ENCODE measurements around the gene CCSAP. TPM values are rescaled to one million over a fixed set of nuclear protein-coding genes. Genes with fewer than 3 reads are reported as not detected.

Gene CCSAP
- total and polyA plus RNA-seq, 2 of the 13 experiments (the other 11 are each of a cell fraction or from before 2014, with no cell fraction given) = 3.7 to 9.0 TPM

DNA sequence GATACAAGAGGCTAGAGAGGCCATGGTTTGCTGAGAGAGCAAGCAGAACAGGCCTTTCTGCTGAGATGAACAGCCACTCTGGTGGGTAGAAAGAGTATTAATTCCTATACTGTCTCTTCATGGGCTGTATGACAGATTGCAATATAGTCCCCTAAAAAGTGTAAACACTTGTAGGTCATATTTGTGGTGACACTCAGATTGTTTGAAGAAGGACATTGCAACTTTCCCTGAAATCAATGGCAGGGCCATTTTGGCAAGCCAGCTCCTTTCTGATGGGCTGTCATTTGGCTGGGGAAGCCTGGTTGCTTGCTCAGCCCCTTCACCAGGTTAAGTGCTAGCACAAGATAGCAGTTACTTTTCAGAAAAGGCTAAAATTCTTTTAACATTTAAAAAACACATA, 44.4 kb downstream of the CCSAP start (continued):
- TF ChIP-seq DMTF1 (CRISPR knock-in tag; IDR thresholded peaks at IDR 0.05) (no peak), ZSCAN20 (CRISPR knock-in tag; IDR thresholded peaks at IDR 0.05; ENCODE audit: borderline replicate concordance) (0 out of 2 replicates have a peak, but pooled peaks have one; percentile 27), SALL1 (CRISPR knock-in tag; IDR thresholded peaks at IDR 0.05) (peak; percentile 59), DPF2 (CRISPR knock-in tag; IDR thresholded peaks at IDR 0.05; ENCODE audit: borderline replicate concordance, low read depth) (no peak), MTA1 (CRISPR knock-in tag; IDR thresholded peaks at IDR 0.05; ENCODE audit: borderline replicate concordance) (no peak), ZNF138 (CRISPR knock-in tag; IDR thresholded peaks at IDR 0.05; ENCODE audit: low read depth) (no peak), PRDM4 (CRISPR knock-in tag; IDR thresholded peaks at IDR 0.05; ENCODE audit: borderline replicate concordance) (no peak), MEIS2 (CRISPR knock-in tag; IDR thresholded peaks at IDR 0.05) (0 out of 2 replicates have a peak, but pooled peaks have one; percentile 36), ZHX2 (IDR thresholded peaks at IDR 0.05; ENCODE audit: low read depth) (no peak), ZHX2 (CRISPR knock-in tag; IDR thresholded peaks at IDR 0.05; ENCODE audit: borderline replicate concordance) (no peak), SNAPC2 (CRISPR knock-in tag; IDR thresholded peaks at IDR 0.05) (no peak), FOXP1 (IDR thresholded peaks at IDR 0.05) (no peak), FOXP1 (CRISPR knock-in tag; IDR thresholded peaks at IDR 0.05) (peak; percentile 13; the same call in 1 of the 2 replicates), ZNF335 (CRISPR knock-in tag; IDR thresholded peaks at IDR 0.05) (no peak), TGIF2 (CRISPR knock-in tag; IDR thresholded peaks at IDR 0.05) (no peak), ZNF180 (CRISPR knock-in tag; IDR thresholded peaks at IDR 0.05; ENCODE audit: borderline replicate concordance, low read depth) (no peak), ZNF225 (CRISPR knock-in tag; IDR thresholded peaks at IDR 0.05) (no peak), CC2D1A (CRISPR knock-in tag; IDR thresholded peaks at IDR 0.05) (no peak), ZFP36L1 (CRISPR knock-in tag; IDR thresholded peaks at IDR 0.05) (no peak), HNF4G (IDR thresholded peaks at IDR 0.05; ENCODE audit: borderline replicate concordance, low read depth, low read length) (no peak), HNF4G (CRISPR knock-in tag; IDR thresholded peaks at IDR 0.05; ENCODE audit: borderline replicate concordance, low read depth) (no peak), ZNF33A (CRISPR knock-in tag; IDR thresholded peaks at IDR 0.05; ENCODE audit: borderline replicate concordance) (no peak)
